ENCODE data around the gene NCKIPSD. TPM values are rescaled to one million over a fixed set of nuclear protein-coding genes. Genes with fewer than 3 reads are reported as not detected.
A peak's percentile ranks its signal among the peaks of the same experiment; 100 is the strongest.

Gene NCKIPSD
- total RNA-seq, 1 donor = 23.3 TPM

DNA sequence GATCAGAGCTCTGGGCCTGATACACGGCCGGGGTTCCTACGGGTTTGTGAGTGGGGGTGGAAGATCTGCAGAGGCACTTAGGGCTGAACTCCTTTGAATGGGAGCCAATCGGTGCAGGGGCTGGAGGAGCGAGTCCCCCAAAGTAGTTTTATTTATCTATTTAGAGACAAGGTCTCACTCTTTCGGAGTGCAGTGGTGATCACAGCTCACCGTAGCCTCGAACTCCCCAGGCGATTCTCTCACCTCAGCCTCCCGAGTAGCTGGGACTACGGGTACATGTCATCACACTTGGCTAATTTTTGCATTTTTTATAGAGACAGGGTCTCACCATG, 21.4 kb downstream of the NCKIPSD start:
- no peak overlapping the region for H3K4me3 ChIP-seq (ENCODE audit: low read depth, low read length)
- no peak for DNase-seq (ENCODE audit: low read depth)
- TF ChIP-seq CTCF (IDR thresholded peaks at IDR 0.05; ENCODE audit: insufficient read depth, low read depth, low read length) = no peak

GRCh38 chr3:48663489-48664312, 22.0 kb downstream of the NCKIPSD start:
- H3K4me3 ChIP-seq (ENCODE audit: low read depth, low read length) = peak overlapping the region; percentile 83
- peak; percentile 99 for DNase-seq (ENCODE audit: low read depth)
- peak; percentile 81 for TF ChIP-seq CTCF (IDR thresholded peaks at IDR 0.05; ENCODE audit: insufficient read depth, low read depth, low read length)

DNA sequence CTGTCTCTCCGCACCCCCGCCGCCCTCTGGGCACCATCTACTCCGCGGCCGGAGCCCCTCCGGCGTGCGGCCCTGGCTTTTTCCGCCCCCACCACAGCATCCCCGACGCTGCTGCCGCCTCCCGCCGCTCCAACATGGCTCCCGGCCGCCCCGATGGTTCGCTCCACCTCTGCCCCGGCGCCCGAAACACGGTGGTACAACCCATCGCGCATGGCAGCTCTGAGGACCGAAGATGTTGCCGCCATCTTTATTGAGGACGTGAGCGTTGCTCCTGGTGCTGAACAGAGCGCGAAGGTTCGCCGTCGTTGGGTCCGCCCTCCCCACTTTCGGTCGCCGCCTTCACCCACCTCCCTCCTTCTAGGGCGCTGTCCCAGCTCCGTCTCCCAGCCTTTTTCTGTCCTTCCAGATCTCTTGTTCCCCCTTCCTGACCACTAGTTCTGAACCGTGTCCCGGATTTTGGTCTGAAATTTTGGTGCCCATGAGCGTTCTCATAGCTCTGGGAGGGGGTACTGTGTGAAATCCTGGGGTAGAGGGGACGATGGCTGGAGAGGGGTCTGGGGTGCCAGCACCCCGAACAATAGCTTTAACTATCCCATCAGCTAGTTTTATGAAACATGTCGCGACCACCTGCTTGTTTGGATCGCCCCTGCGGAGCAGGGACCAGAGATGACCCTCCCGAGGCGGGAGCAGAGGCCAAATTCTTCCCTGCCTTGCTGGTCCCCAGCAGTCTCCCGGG, 22.8 kb downstream of the NCKIPSD start, which contains the start of gene CELSR3:
TSS of gene CELSR3 (minus strand) at position 134 of the 736 bp plus-strand sequence. CDS start 252 bp downstream, outside the sequence.
- DNase-seq (ENCODE audit: low read depth) = peak; percentile 94
- peak within 1 kb of the TSS; percentile 83 for H3K4me3 ChIP-seq (ENCODE audit: low read depth, low read length)
- TF ChIP-seq CTCF (IDR thresholded peaks at IDR 0.05; ENCODE audit: insufficient read depth, low read depth, low read length) = no peak

GRCh38 chr3:48662145-48662752, 23.5 kb downstream of the NCKIPSD start:
- no peak for DNase-seq (ENCODE audit: low read depth)
- no peak for TF ChIP-seq CTCF (IDR thresholded peaks at IDR 0.05; ENCODE audit: insufficient read depth, low read depth, low read length)
- peak overlapping the region; percentile 83 for H3K4me3 ChIP-seq (ENCODE audit: low read depth, low read length)

- peak; percentile 71 for DNase-seq (ENCODE audit: low read depth)
- peak overlapping the region; percentile 83 for H3K4me3 ChIP-seq (ENCODE audit: low read depth, low read length)
- TF ChIP-seq CTCF (IDR thresholded peaks at IDR 0.05; ENCODE audit: insufficient read depth, low read depth, low read length) = no peak
Measured at GRCh38 chr3:48661501-48662144, 24.1 kb downstream of the NCKIPSD start.

DNA sequence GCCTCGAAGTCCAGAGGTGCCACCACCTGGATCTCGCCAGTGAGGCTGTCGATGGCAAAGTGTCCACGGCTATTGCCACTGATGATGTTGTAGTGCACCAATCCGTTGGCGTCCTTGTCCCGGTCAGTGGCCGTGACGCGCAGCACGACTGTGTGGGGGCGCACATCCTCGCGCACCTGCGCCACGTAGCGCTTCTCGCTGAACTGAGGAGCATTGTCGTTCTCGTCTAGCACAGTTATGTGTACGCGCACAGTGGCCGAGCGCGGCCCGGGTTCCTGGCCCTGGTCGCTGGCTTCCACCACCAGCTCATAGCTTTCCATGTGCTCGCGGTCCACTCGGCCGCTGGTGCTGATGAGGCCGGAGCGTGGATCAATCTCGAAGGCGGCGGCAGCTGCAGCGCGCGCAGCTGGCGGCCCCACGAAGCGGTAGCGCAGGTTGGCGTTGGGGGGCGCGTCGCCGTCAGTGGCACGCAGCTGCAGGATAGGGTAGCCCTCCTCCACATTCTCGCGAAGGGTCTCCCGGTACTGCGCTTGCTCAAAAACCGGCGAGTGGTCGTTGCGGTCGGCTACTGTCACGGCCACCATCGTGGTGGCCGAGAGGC, 24.8 kb downstream of the NCKIPSD start:
- peak overlapping the region; percentile 83 for H3K4me3 ChIP-seq (ENCODE audit: low read depth, low read length)
- no peak for TF ChIP-seq CTCF (IDR thresholded peaks at IDR 0.05; ENCODE audit: insufficient read depth, low read depth, low read length)

More for the DNA sequence above, 24.8 kb downstream of the NCKIPSD start:
- no peak for DNase-seq (ENCODE audit: low read depth)

All from fibroblast of villous mesenchyme (primary cell).